CD14-positive monocyte (primary cell): Measurements from ENCODE around the gene KAT5. TPM values are rescaled to one million over a fixed set of nuclear protein-coding genes. Genes with fewer than 3 reads are reported as not detected.

Experiments
- DNase-seq, 3 donors: peaks; one replicate each; pipeline ENCODE4 v3.0.0-alpha.2; 2011 to 2022
- H2AFZ ChIP-seq: 2 replicates; pipeline ENCODE4 v1.6.0; 2012; ENCODE audit warnings: mild to moderate bottlenecking, low read depth, low read length, inconsistent platforms; ENCODE audit not compliant: insufficient read depth, poor library complexity, severe bottlenecking
- H3K27ac ChIP-seq, 2 donors: 1 replicate in 1 of 2; 2 replicates in 1 of 2; pipeline ENCODE4 v1.5.1; 2012 to 2013; ENCODE audit warnings: low read length in 2 of 2, control low read depth in 1 of 2, inconsistent platforms in 1 of 2, low read depth in 1 of 2, mild to moderate bottlenecking in 1 of 2
- H3K27me3 ChIP-seq, 2 donors: one replicate each; pipeline versions ENCODE4 v1.6.0 to v1.6.1; 2011 to 2013; ENCODE audit warnings: low read length in 2 of 2; ENCODE audit not compliant: control insufficient read depth in 2 of 2, insufficient read depth in 2 of 2
- H3K36me3 ChIP-seq, 2 donors: replicated peaks in 1 of 2; 1 replicate in 1 of 2; 2 replicates in 1 of 2; pipeline versions ENCODE4 v1.5.1 to v1.6.1; 2012 to 2013; ENCODE audit warnings: low read length in 2 of 2, control low read depth in 1 of 2, inconsistent platforms in 1 of 2, mild to moderate bottlenecking in 1 of 2; ENCODE audit not compliant: insufficient read depth in 2 of 2, control insufficient read depth in 1 of 2
- H3K4me1 ChIP-seq, 2 donors: 1 replicate in 1 of 2; 2 replicates in 1 of 2; pipeline versions ENCODE4 v1.5.1 to v1.6.1; 2012 to 2013; ENCODE audit warnings: low read length in 2 of 2, control low read depth in 1 of 2, inconsistent platforms in 1 of 2, mild to moderate bottlenecking in 1 of 2, moderate library complexity in 1 of 2; ENCODE audit not compliant: insufficient read depth in 2 of 2, control insufficient read depth in 1 of 2
- H3K4me2 ChIP-seq: replicated peaks from 2 replicates; pipeline ENCODE3; 2012; ENCODE audit warnings: low read length, moderate library complexity, mild to moderate bottlenecking; ENCODE audit not compliant: poor library complexity, severe bottlenecking; ENCODE audit errors: extremely low read depth
- H3K4me3 ChIP-seq, 3 experiments: fragments of 200-600 bp in 1 of 3; sonication (generic) in 1 of 3; replicated peaks in 1 of 3; 1 replicate in 2 of 3; 2 replicates in 1 of 3; pipeline ENCODE4 v1.5.1; 2011 to 2013; ENCODE audit warnings: low read length in 3 of 3, mild to moderate bottlenecking in 3 of 3, control low read depth in 2 of 3, low read depth in 2 of 3, inconsistent platforms in 1 of 3, moderate library complexity in 1 of 3
- H3K79me2 ChIP-seq: 2 replicates; pipeline ENCODE4 v1.6.0; 2012; ENCODE audit warnings: mild to moderate bottlenecking, control low read depth, inconsistent platforms, low read length, moderate library complexity; ENCODE audit not compliant: insufficient read depth
- H3K9ac ChIP-seq: 2 replicates; pipeline ENCODE4 v1.6.0; 2017; ENCODE audit warnings: low read length, mild to moderate bottlenecking; ENCODE audit not compliant: insufficient read depth, poor library complexity, severe bottlenecking
- H3K9me3 ChIP-seq, 2 donors: replicated peaks in 1 of 2; 1 replicate in 1 of 2; 2 replicates in 1 of 2; pipeline versions ENCODE4 v1.5.1 to v1.6.1; 2012 to 2013; ENCODE audit warnings: low read length in 2 of 2, control low read depth in 1 of 2; ENCODE audit not compliant: control insufficient read depth in 1 of 2, insufficient read depth in 1 of 2
- H4K20me1 ChIP-seq: 2 replicates; pipeline ENCODE4 v1.6.0; 2012; ENCODE audit warnings: mild to moderate bottlenecking, low read length, control low read depth, moderate library complexity; ENCODE audit not compliant: insufficient read depth
- H3K27ac Mint-ChIP-seq, 7 donors: one replicate each; pipeline ENCODE4 v1.8.0; 2020; ENCODE audit warnings: mild to moderate bottlenecking in 7 of 7, mixed read lengths in 7 of 7, moderate library complexity in 6 of 7, inconsistent platforms in 2 of 7
- H3K27me3 Mint-ChIP-seq, 3 donors: one replicate each; pipeline ENCODE4 v1.8.0; 2021 to 2022; ENCODE audit warnings: low read depth in 3 of 3, mild to moderate bottlenecking in 3 of 3, mixed read lengths in 3 of 3, moderate library complexity in 3 of 3, inconsistent platforms in 1 of 3
- H3K36me3 Mint-ChIP-seq, 2 donors: one replicate each; pipeline ENCODE4 v1.8.0; 2020; ENCODE audit warnings: mixed read lengths in 2 of 2, inconsistent platforms in 1 of 2, mild to moderate bottlenecking in 1 of 2
- H3K4me1 Mint-ChIP-seq: one replicate; pipeline ENCODE4 v1.8.0; 2020; ENCODE audit warnings: mild to moderate bottlenecking, mixed read lengths
- H3K4me3 Mint-ChIP-seq, 2 donors: one replicate each; pipeline ENCODE4 v1.8.0; 2020; ENCODE audit warnings: mild to moderate bottlenecking in 2 of 2, mixed read lengths in 2 of 2, moderate library complexity in 1 of 2
- H3K9me3 Mint-ChIP-seq, 7 donors: one replicate each; pipeline ENCODE4 v1.8.0; 2020 to 2022; ENCODE audit warnings: mixed read lengths in 7 of 7, mild to moderate bottlenecking in 6 of 7, moderate library complexity in 6 of 7, inconsistent platforms in 2 of 7
- CTCF ChIP-seq: fragments of 200-600 bp; IDR thresholded peaks from one replicate; pipeline ENCODE4 v1.8.0; 2022; ENCODE audit warnings: antibody characterized with exemption, mild to moderate bottlenecking
- WGBS: methylation state at CpG from one replicate; pipeline ENCODE4 v1.1.5; 2013; ENCODE audit warnings: missing lambda C conversion rate; ENCODE audit not compliant: insufficient coverage; 5-methylcytosine and 5-hydroxymethylcytosine counted together
- intact Hi-C, 2 donors: fragments of 100-400 bp; cut with micrococcal nuclease; formaldehyde crosslinking; loops; one replicate each; pipeline versions ENCODE4 v1.15.0 to v1.15.1; 2023
- polyA plus RNA-seq, 3 donors: library from polyadenylated mRNA; depleted of rRNA in 1 of 3; unstranded in 2 of 3; stranded (reverse) in 1 of 3; fragments of 300-500 nt in 2 of 3; fragments of >200 nt in 1 of 3; fragmentation: Illumina TruSeq in 2 of 3; gene quantifications; 1 replicate in 2 of 3; 2 replicates in 1 of 3; pipeline ENCODE4 v1.2.3, GENCODE V29; 2012 to 2021

Gene KAT5
- polyA plus RNA-seq, 3 donors: 32.5 to 48.7 (median 33.1) TPM

- H3K27ac Mint-ChIP-seq: peak overlapping the region in 3 of 7 donors; percentile 59 to 73 (median 70)
- Histone ChIP-seq H3K9ac (no peak overlapping the region), H3K4me2 (no peak overlapping the region), H3K4me3 (no peak overlapping the region), H3K27me3 (no peaks in the 10 kb centered on the region), H3K79me2 (peaks cover 60% of the 10 kb centered on the region), H3K9me3 (no peaks in the 10 kb centered on the region), H3K4me1 (peaks cover 23 to 35% of the 10 kb centered on the region in 2 donors), H3K36me3 (peaks cover 59 to 64% of the 10 kb centered on the region in 2 donors), H4K20me1 (peaks cover 61% of the 10 kb centered on the region), H2AFZ (no peak overlapping the region), H3K27ac (peak overlapping the region in 1 of 2 donors; percentile 71)
- peaks cover 39% of the 10 kb centered on the region for H3K4me1 Mint-ChIP-seq
- peaks cover 59 to 68% of the 10 kb centered on the region in 2 donors for H3K36me3 Mint-ChIP-seq
- intact Hi-C loops: loop anchor here in 1 of 2 donors (5.0 kb wide), 1 partner anchor 64 kb away; the partner anchor contains the start of gene AP5B1
- H3K9me3 Mint-ChIP-seq: no peaks in the 10 kb centered on the region
- peaks cover 0 to 4% (median 0%) of the 10 kb centered on the region in 3 donors for H3K27me3 Mint-ChIP-seq
- TF ChIP-seq CTCF: no peak
- no peak for DNase-seq
- 89% methylated on average over 4 of the region's 6 CpGs for WGBS
- H3K4me3 Mint-ChIP-seq: no peak overlapping the region
These were observed 5.9 kb downstream of the KAT5 start for GRCh38 chr11:65717906-65718305.

- Histone ChIP-seq H3K9ac (no peak overlapping the region), H3K79me2 (peaks cover 54% of the 10 kb centered on the region), H2AFZ (no peak overlapping the region), H3K36me3 (peaks cover 55 to 59% of the 10 kb centered on the region in 2 donors), H3K9me3 (no peaks in the 10 kb centered on the region), H3K27me3 (no peaks in the 10 kb centered on the region), H3K4me3 (no peak overlapping the region), H3K4me2 (peak overlapping the region; percentile 99), H3K4me1 (peaks cover 21 to 30% of the 10 kb centered on the region in 2 donors), H3K27ac (peak overlapping the region in 1 of 2 donors; percentile 71), H4K20me1 (peaks cover 56% of the 10 kb centered on the region)
- Mint-ChIP-seq H3K27ac (peak overlapping the region in 4 of 7 donors; percentile 33 to 76 (median 38)), H3K36me3 (peaks cover 53 to 62% of the 10 kb centered on the region in 2 donors), H3K4me1 (peaks cover 33% of the 10 kb centered on the region), H3K9me3 (no peaks in the 10 kb centered on the region), H3K27me3 (peaks cover 0 to 2% (median 2%) of the 10 kb centered on the region in 3 donors), H3K4me3 (no peak overlapping the region)
- no peak for DNase-seq
- intact Hi-C loops: loop anchor here in 1 of 2 donors (5.0 kb wide), 1 partner anchor 64 kb away; the partner anchor contains the start of gene AP5B1
- TF ChIP-seq CTCF: no peak
- 100% methylated on average over 4 of the region's 4 CpGs for WGBS
These were observed 6.5 kb downstream of the KAT5 start for GRCh38 chr11:65718531-65718930.
